Stimulated activated naive CD8-positive, alpha-beta T cell treated with anti-CD3 and anti-CD28 coated beads, Interleukin-15, amount 100 ng/mL, for 72 hours (primary cell): Measurements from ENCODE around the gene PDS5A.
"Not testable (repeated sequence)": the region's sequence is repeated elsewhere in the genome, so short reads cannot be mapped to it uniquely, and the experiment has no call there.

ENCODE experiments used
- ATAC-seq: fragments of 150-1000 bp; cut with Tn5 transposase; 2 replicates; pipeline ENCODE4 v1.10.0; 2021; ENCODE audit warnings: mild to moderate bottlenecking, moderate library complexity
- DNase-seq, 2 donors: peaks; one replicate each; pipeline ENCODE4 v3.0.0; 2021 to 2022
- H3K27ac Mint-ChIP-seq, 2 donors: one replicate each; pipeline ENCODE4 v1.8.0; 2022; ENCODE audit warnings: mild to moderate bottlenecking in 2 of 2, mixed read lengths in 2 of 2, moderate library complexity in 2 of 2
- H3K27me3 Mint-ChIP-seq: one replicate; pipeline ENCODE4 v1.8.0; 2022; ENCODE audit warnings: mixed read lengths
- H3K4me1 Mint-ChIP-seq: one replicate; pipeline ENCODE4 v1.8.0; 2022; ENCODE audit warnings: mild to moderate bottlenecking, mixed read lengths
- H3K4me3 Mint-ChIP-seq, 2 donors: one replicate each; pipeline ENCODE4 v1.8.0; 2022; ENCODE audit warnings: mild to moderate bottlenecking in 2 of 2, mixed read lengths in 2 of 2, moderate library complexity in 1 of 2
- H3K9me3 Mint-ChIP-seq, 2 donors: one replicate each; pipeline ENCODE4 v1.8.0; 2022; ENCODE audit warnings: mixed read lengths in 2 of 2

The PDS5A gene

GRCh38 chr4:39802005-39802404 is 175.7 kb downstream of the PDS5A start:
- no peak overlapping the region for H3K4me3 Mint-ChIP-seq
- H3K27ac Mint-ChIP-seq, result no peak overlapping the region
- H3K4me1 Mint-ChIP-seq, result no peaks in the 10 kb centered on the region
- ATAC-seq (no peak), DNase-seq (no peak)
- H3K9me3 Mint-ChIP-seq, result no peaks in the 10 kb centered on the region
- H3K27me3 Mint-ChIP-seq, result no peaks in the 10 kb centered on the region

- not testable (repeated sequence) for DNase-seq, H3K4me3 Mint-ChIP-seq, H3K27me3 Mint-ChIP-seq, ATAC-seq, H3K9me3 Mint-ChIP-seq, H3K4me1 Mint-ChIP-seq, H3K27ac Mint-ChIP-seq
Measured at GRCh38 chr4:39792976-39793375, 184.7 kb downstream of the PDS5A start.

DNA sequence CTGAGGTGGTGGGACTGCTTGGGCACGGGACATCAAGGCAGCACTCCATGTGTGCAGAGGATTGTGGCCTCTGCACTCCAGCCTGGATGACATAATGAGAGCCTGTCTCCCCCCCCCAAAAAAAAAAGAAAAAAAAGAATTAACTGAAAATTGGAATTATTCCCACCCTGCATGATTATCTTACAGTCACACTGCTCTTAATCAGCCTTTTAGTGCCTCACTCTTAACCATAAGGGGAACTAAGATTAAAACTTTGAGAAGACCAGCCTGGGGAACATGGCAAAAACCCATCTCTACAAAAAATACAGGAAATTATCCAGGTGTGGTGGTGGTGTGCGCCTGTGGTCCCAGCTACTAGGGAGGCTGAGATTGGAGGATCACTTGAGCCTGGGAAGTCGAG is 185.2 kb downstream of the PDS5A start:
- H3K4me3 Mint-ChIP-seq, result no peak overlapping the region
- H3K9me3 Mint-ChIP-seq, result no peaks in the 10 kb centered on the region
- H3K4me1 Mint-ChIP-seq, result no peaks in the 10 kb centered on the region
- DNase-seq, result no peak
- H3K27me3 Mint-ChIP-seq, result no peaks in the 10 kb centered on the region
- no peak overlapping the region for H3K27ac Mint-ChIP-seq
- ATAC-seq, result no peak

DNA sequence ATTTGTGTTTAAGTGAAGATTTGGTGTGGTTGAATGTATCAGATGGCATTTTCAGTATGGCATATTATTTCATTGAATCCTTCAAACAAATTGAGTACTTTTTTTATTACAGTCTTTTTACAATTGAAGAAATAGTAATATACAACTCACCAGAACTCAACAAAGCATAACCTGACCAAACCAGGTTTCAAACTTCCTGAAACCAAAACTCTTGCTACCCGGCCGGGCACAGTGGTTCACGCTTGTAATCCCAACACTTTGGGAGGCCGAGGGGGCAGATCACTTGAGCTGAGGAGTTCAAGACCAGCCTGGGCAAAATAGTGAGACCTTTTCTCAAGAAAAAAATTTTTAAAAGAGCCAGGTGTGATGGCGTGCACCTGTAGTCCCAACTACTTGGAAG is 185.6 kb downstream of the PDS5A start:
- H3K4me3 Mint-ChIP-seq, result no peak overlapping the region
- DNase-seq (no peak), ATAC-seq (no peak)
- no peaks in the 10 kb centered on the region for H3K9me3 Mint-ChIP-seq
- no peaks in the 10 kb centered on the region for H3K27me3 Mint-ChIP-seq
- no peak overlapping the region for H3K27ac Mint-ChIP-seq
- H3K4me1 Mint-ChIP-seq, result no peaks in the 10 kb centered on the region

GRCh38 chr4:39786838-39787237 is 190.9 kb downstream of the PDS5A start:
- no peak for DNase-seq
- no peaks in the 10 kb centered on the region for H3K4me1 Mint-ChIP-seq
- no peaks in the 10 kb centered on the region for H3K9me3 Mint-ChIP-seq
- no peak overlapping the region for H3K27ac Mint-ChIP-seq
- H3K4me3 Mint-ChIP-seq, result no peak overlapping the region
- no peak for ATAC-seq
- no peaks in the 10 kb centered on the region for H3K27me3 Mint-ChIP-seq

- no peaks in the 10 kb centered on the region for H3K9me3 Mint-ChIP-seq
- H3K27ac Mint-ChIP-seq, result no peak overlapping the region
- H3K4me3 Mint-ChIP-seq, result no peak overlapping the region
- no peak for ATAC-seq
- DNase-seq, result no peak
- H3K27me3 Mint-ChIP-seq, result no peaks in the 10 kb centered on the region
- no peaks in the 10 kb centered on the region for H3K4me1 Mint-ChIP-seq
Measured at GRCh38 chr4:39785083-39785482, 192.6 kb downstream of the PDS5A start.

- H3K4me1 Mint-ChIP-seq, DNase-seq, H3K27ac Mint-ChIP-seq, H3K9me3 Mint-ChIP-seq, H3K27me3 Mint-ChIP-seq, ATAC-seq, H3K4me3 Mint-ChIP-seq: not testable (repeated sequence)
Measured at GRCh38 chr4:39781988-39782387, 195.7 kb downstream of the PDS5A start.
